GM21737 (cell line): ENCODE results near the gene ZNF726.
"Not testable (repeated sequence)": the region's sequence is repeated elsewhere in the genome, so short reads cannot be mapped to it uniquely, and the experiment has no call there.

Experiments used
- ATAC-seq: cut with Tn5 transposase; IDR thresholded peaks from one replicate; pipeline ENCODE4 v1.9.1; 2021; ENCODE audit warnings: mild to moderate bottlenecking, moderate library complexity; ENCODE audit not compliant: unreplicated experiment

ZNF726 gene

DNA sequence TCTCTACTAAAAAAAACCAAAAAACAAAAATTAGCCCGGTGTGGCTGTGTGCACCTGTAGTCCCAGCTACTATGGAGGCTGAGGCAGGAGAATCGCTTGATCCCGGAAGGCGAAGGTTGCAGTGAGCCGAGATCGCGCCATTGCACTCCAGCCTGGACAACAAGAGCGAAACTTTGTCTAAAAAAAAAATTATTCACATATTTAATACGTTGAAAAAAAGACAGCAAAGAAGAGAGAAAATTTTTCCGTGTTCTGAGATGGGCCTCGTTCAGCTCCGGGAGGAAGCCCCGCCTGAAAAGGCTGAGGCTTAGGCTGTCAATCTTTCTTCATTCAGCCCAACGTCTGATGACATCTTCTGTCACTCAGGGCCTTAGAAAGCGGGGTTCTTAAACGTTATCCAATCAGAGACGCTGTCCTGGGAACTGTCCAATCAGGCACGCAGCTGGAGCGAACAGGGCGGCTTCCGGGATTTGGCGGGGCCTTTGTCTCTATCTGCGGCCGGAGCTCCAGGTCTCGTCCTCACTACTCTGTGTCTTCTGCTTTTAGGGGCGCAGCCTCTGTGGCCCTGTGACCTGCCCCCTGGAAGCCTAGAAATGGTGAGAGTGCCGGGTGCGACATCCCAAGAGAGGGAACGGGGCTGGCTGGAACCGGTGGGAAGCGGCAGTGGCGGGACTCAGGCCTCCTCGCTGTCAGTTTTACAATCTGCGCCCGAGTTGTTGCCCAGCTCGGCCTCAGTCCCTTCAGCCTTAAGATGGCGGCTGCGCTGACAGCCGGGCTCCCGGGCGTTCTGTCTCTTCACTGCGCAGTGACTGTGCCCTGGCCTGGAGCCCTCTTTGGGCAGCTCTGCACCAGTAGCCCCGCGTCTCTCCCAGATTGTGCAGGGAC is at the start of gene ZNF726:
Gene ZNF726 (plus strand): TSS at position 485 of the 885 bp plus-strand sequence. CDS start 109 bp downstream, at position 594.
- ATAC-seq, result peak; percentile 91

DNA sequence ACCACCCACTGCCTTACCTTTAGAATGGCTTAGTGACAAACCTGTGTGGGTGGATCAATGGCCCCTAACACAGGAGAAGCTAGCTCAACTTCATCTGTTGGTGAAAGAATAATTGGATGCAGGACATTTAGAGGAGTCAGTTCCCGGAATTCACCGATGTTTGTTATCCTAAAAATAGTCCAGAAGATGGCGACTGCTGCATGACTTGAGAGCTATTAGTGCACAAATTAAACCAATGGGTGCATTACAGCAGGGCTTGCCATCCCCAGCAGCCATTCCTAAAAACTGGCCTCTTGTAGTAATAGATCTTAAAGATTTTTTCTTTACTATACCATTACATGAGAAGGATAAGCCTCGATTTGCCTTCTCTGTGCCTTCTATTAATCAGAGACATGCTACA is 46.8 kb upstream of the ZNF726 start:
- no peak for ATAC-seq

DNA sequence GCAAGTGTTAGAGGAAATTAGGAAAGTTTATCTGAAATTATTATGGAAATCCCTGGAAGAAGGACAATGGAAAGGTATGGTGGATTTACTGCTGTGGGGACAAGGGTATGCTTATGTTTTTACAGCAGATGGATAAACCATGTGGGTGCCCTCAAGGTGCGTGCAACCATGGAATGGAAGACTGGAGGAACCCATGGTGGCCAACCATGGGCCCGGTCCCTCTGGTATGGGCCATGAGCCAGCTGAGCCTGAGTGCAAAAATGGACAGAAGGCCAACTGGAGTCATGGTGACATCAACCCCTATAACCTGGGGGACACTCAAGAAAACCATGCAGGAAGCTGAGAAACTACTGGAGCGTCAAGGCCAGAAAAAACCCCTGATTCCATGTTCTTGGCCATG is 46.1 kb upstream of the ZNF726 start:
- ATAC-seq, result no peak

DNA sequence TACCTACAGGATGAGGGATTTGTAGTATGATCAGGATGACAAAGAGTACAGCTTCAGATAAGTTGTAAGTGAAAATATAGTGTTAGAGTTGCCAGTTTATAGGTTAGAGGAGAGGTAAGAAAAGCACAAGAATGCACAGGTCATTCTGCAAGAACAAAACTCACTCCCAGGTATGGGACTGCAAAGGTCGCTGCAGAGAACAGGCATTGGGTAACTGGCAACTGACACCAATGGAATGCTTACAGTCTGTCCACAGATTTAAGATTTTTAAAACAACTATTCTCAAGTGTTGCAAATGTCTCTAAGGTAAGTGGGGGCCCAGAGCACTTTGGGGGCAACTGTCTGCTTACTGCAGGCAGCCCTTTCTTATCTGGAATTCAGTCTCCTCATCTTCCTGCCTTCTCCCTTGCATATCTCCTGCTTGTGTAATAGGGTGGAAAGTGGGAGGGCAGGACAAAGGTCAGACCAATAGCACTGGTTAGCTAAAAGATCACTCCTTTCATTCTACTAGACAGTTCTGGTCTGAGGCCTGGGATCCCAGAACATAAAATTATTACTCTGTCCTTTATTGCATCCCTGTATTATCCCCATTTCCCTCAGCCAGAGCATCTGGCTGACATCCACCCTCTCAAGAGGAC is 42.3 kb upstream of the ZNF726 start:
- no peak for ATAC-seq

DNA sequence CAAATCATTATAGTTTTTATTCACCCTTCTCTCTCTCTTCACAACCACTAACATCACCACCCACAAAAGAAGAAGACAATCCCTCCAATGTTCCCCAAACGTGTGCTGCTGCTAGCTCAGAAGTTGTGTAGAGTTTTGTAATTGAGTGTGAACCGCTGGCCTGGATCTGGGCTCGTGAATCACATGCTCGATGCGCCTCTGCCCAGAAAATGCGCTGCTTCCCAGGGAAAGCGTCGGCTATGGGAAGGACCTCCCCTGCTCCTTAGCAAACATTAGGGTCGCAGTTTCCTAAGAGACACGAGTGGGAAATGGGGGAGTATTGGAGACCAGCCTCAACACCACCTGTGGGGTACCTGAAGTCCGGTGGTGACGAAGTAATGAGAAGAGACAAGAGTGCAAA is 38.4 kb upstream of the ZNF726 start:
- no peak for ATAC-seq

DNA sequence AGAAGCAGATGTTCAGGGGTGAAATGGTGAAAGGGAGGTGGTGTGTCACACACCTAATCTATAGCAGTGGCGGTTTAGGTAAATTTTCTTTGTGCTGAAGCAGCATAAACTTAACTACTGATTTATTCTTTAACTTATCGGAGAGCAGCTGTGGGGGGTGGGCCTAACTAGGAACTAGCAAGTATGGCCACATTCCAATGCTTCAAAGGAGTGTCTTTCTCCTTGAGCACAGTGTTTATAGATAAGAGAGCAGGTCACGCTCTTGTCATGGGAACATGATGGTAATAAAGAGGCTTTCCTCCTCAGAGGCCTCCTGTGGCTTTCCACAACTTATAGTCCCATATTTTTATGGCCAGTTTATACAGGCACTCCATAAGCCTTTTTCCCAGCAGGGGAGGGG is 37.9 kb upstream of the ZNF726 start:
- not testable (repeated sequence) for ATAC-seq

DNA sequence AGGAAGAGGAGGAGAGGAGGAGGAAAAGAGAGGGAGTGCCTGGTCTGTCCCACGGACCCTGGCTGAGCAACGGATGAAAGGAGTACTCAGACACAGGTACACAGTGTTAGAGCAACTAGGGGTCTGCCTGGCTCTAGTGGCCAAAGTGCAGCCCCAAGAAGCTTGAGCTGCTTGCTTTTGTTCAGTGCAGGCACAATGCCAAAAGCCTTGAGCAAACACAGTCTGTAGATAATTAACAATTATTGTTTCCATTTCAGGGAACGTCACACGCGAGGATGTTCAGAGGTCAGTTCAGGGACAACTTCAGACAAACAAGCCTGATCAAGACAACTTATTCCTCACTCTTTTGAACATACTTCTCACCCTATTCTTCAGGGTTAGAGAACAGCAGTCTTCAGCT is 32.2 kb upstream of the ZNF726 start:
- ATAC-seq, result no peak

DNA sequence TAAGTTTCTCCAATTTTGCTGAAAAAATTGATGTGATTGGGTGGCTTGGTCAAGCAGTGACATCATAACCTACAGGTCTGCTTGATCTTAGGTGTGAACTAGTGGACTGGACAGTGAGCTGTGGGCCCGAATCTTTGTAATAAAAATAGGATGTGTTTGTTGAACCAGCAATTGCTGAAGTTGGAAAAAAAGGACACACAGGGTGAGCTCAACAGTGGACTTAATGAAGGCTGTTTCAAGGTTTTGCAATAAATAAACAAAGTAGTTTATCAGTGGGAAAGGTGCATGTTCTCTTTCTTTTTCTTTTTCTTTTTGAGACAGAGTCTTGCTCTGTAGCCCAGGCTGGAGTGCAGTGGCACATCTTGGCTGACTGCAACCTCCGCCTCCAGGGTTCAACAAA is 30.3 kb upstream of the ZNF726 start:
- no peak for ATAC-seq

DNA sequence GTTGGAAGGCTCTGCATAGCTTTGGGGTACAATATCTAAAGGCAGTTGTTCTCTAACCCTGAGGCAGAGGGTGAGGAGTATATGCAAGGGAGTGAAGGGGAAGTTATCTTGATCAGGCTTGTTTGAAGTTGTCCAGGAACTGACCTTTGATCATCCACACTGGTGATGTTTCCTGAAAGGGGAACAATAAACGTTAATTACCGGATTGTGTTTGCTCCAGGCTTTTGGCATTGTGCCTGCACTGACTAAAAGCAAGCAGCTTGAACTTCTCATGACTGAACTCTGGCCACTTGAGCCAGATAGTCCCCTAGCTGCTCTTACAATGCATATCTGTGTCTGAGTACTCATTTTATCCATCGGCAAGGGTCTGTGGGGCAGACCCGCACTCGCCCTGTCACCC is 27.0 kb upstream of the ZNF726 start:
- ATAC-seq, result no peak

DNA sequence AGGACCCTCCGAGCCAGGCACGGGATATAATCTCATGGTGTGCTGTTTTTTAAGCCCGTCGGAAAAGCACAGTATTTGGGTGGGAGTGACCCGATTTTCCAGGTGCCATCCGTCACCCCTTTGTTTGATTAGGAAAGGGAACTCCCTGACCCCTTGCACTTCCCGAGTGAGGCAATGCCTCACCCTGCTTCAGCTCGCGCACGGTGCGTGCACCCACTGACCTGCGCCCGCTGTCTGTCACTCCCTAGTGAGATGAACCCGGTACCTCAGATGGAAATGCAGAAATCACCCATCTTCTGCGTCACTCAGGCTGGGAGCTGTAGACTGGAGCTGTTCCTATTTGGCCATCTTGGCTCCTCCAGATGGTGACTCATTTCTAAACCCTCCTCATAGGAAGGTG is 18.6 kb upstream of the ZNF726 start:
- not testable (repeated sequence) for ATAC-seq

DNA sequence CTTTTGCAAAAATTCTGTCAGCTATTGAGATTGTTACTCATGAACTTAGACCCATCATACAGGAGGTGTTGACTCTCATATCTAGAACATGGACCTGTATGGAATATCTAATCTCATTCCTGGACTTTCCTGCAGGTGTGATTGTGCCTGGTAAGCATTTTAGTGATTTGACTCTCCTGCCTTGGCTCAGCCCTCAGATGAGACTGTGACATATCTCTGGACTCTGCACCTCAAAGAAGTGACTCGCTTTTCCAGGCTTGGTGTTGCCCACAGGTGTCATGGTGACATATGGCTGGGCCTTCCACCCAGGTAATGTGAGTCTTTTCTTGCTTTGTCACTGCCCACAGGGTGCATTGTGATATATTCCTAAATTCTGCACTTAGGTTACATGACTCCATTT is 17.8 kb upstream of the ZNF726 start:
- ATAC-seq, result no peak

DNA sequence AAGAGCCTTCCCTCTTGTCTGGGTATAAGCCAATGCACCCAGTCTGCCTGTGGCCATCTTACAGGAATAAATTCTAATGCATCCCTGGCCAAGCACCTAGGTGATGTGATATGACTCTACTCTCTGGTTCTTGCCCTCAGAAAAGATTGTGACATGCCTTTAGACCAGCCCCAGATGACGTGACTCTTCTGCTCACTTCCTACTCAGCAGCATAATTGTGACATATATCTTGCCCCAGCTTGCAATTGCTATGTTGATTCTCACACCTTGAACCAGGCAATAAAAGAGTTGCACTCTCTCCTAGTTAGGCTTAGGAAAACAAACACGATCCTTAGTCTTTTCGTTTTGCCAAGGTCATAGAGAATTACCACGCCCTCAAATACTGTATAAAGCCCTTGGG is 13.3 kb upstream of the ZNF726 start:
- ATAC-seq, result no peak

DNA sequence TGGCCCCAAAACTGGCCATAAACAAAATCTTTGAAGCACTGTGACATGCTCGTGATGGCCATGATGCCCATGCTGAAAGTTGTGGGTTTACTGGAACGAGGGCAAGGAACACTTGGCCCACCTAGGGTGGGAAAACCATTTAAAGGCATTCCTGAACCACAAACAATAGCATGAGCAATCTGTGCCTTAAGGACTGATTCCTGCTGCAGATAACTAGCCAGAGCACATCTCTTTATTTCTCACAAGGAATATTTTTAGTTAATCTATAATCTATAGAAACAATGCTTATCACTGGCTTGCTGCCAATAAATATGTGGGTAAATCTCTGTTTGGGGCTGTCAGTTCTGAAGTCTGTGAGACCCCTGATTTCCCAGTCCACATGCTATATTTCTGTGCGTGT is 10.3 kb upstream of the ZNF726 start:
- ATAC-seq, result no peak

DNA sequence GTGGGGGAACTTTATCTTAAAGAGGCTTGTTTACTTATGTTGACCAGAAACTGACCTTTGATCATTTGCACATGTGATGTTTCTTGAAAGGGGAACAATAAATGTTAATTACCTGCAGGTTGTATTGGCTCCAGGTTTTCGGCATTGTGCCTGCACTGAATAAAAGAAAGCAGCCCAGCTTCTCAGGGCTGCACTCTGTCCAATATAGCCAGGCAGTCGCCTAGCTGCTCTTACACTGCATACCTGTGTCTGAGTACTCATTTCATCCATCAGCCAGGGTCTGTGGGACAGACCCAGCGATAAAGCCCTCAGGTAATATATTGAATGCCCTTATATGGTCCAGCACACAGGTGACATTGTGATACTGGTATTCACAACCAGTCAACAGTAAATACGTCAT is 8.9 kb upstream of the ZNF726 start:
- no peak for ATAC-seq

DNA sequence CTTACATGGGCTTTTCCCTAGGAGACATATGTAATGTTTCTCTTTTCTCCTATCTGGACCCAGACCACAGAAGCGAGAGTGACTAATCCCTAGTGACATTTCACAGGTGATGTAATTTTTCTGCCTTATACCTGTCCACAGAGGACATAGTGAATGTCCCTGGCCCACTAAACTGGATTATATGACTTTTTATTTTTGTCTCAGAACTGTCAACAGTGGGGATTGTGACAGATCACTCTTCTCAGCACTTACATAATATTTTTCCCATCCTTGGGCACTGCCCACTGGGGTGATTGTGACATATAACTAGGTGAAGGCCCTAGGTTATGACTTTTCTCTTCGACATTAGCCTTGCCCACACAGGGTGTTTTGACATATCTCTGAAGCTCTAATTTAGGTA is 7.9 kb upstream of the ZNF726 start:
- no peak for ATAC-seq

DNA sequence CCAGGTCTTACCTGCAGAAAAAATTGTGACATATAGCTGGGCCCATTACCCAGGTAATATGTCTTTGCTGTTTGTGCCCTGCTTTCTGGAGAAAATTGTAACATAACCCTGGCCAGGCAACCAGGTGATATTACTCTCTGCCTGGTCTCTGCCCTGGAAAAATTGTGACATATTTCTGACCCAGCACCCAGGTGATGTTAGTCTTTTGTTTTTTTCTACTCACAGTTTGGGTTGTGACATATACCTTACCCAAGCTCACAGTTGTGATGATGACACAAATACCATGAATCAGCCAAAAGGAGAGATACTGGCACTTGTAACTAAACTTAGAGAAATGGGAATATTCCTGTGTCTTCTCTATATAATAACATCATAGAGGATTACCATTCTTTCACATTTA is 6.5 kb upstream of the ZNF726 start:
- no peak for ATAC-seq

DNA sequence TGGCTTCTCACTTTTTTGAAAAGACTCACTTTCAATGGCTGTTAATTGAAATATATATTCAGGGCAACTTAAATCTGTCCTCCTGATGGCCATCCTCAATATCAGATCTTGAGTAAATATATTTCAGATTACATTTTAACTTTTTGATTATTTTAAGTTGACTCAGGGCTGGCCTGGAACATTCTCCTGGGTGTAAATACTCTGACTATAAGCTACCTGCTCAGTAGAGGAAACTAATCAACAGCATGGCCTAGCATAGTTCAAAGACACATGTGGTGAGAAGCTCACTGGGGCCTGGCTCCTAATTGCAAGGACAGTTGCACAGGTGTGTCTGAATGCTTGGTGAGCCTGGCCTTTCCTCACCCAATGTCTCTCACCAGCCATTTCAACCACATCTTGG is 5.5 kb upstream of the ZNF726 start:
- ATAC-seq, result no peak

DNA sequence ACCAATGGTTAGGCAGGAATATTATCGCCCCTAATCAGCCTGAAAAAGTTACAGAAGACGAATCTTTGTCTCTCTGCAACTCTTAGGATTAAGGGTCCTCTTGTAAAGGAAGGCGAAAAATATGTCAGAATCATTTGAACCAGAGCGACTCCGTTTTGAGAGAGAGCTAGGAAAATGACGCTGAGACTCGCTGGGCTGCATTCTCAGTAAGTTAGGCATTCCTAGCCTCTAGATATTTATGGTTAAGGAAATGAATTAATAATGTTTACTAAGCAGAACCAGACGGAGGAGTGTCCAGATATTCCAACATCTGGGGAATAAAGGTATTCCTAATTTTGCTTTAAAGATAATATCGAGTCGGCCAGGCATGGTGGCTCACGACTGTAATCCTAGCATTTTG is 755 bp upstream of the ZNF726 start:
- no peak for ATAC-seq

DNA sequence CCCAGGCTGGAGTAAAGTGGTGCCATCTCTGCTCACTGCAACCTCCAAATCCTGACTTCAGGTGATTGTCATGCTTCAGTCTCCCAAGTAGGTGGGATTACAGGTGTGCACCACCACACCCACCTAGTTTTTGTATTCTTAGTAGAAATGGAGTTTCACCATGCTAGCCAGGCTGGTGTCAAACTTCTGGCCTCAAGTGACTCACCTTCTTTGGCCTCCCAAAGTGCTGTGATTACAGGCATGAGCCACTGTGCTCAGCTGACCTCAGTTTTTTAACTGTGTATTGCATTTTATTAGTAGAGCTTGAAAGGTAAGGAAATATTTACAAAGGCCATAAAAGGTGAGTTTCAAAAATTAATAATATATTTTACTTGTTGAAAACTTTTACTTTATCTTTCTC is 2.3 kb downstream of the ZNF726 start:
- no peak for ATAC-seq

DNA sequence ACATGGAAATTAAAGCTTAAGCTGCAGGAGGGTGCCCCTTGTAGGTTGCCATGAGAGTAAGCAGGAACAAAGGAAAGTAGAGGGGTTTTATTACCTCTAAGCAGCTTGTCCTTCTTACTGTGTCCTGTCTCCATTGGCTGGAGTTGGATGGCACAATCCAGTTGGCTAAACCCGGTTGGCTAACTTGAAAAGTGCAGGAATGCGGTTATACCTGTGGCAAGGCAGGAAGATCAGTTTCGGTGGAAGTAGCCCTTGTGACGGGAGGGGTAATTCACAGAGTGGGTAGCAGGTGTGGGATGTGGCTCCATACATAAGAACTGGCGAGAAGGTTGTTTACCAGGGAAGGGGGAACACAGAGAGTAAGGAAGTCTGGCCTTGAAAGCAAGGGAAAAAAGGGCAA is 3.2 kb downstream of the ZNF726 start:
- ATAC-seq, result no peak

DNA sequence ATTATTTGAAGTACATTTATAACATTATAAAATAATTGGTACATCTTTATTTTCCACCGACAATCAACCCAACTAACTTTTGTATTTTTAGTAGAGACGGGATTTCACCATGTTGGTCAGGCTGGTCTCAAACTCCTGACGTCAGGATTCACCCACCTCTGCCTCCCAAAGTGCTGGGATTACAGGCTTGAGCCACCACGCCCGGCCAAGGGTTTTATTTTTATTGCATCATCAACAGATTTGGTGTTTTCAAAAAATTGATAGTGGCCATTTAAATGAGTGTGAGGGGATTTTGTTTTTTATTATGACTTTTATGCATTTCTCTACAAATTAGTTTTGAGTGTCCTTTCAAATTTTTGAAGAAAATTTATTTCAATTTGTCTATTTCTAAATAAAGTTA is 10.6 kb downstream of the ZNF726 start:
- ATAC-seq, result no peak

DNA sequence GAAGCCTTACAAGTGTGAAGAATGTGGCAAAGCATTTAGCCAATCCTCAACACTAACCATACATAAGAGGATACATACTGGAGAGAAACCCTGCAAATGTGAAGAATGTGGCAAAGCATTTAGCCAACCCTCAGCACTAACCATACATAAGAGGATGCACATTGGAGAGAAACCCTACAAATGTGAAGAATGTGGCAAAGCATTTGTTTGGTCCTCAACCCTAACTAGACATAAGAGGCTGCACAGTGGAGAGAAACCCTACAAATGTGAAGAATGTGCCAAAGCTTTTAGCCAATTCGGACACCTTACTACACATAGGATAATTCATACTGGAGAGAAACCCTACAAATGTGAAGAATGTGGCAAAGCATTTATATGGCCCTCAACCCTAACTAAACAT is 18.2 kb downstream of the ZNF726 start:
- no peak for ATAC-seq

DNA sequence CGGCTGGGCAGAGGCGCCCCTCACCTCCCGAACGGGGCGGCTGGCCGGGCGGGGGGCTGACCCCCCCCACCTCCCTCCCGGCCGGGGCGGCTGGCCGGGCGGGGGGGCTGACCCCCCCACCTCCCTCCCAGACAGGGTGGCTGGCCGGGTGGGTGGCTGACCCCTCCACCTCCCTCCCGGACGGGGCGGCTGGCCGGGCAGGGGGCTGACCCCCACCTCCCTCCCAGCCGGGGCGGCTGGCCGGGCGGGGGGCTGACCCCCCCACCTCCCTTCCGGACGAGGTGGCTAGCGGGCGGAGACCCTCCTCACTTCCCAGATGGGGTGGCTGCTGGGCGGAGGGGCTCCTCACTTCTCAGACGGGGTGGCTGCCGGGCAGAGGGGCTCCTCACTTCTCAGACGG is 22.3 kb downstream of the ZNF726 start:
- not testable (repeated sequence) for ATAC-seq
